GM12872 (cell line): ENCODE results near the gene CEP126.

Experiments
- TF ChIP-seq, protein P1 (sequence below): IDR thresholded peaks from 3 replicates; pipeline ENCODE4 v1.5.1; 2011; ENCODE audit warnings: low read depth, mild to moderate bottlenecking, low read length, moderate library complexity; ENCODE audit not compliant: insufficient read depth

The CEP126 gene

GRCh38 chr11:101881586-101881985 is 33.2 kb upstream of the CEP126 start:
- TF ChIP-seq, protein P1, sequence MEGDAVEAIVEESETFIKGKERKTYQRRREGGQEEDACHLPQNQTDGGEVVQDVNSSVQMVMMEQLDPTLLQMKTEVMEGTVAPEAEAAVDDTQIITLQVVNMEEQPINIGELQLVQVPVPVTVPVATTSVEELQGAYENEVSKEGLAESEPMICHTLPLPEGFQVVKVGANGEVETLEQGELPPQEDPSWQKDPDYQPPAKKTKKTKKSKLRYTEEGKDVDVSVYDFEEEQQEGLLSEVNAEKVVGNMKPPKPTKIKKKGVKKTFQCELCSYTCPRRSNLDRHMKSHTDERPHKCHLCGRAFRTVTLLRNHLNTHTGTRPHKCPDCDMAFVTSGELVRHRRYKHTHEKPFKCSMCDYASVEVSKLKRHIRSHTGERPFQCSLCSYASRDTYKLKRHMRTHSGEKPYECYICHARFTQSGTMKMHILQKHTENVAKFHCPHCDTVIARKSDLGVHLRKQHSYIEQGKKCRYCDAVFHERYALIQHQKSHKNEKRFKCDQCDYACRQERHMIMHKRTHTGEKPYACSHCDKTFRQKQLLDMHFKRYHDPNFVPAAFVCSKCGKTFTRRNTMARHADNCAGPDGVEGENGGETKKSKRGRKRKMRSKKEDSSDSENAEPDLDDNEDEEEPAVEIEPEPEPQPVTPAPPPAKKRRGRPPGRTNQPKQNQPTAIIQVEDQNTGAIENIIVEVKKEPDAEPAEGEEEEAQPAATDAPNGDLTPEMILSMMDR = no peak

GRCh38 chr11:101885631-101886030 is 29.2 kb upstream of the CEP126 start:
- TF ChIP-seq, protein P1 = no peak

DNA sequence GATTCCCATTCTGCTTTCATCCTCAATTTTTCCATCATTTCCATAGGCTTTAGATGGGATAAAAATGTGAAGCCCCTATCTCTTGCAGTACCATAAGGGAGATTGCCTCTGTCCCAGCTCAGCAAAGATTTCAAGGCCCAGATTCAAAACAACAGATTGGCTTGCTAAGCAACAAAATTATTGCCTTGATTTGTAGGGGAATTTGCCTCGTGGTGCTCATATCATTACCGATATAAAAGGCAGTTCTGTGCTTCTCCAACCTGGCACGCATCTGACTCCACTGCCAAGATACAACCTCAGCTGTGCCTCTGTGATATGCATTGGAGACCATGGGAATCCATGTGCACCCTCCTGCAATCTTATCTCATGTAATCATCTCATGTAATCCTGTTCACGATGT is 25.0 kb upstream of the CEP126 start:
- TF ChIP-seq, protein P1 = no peak

- TF ChIP-seq, protein P1 = no peak
Measured at GRCh38 chr11:101894505-101894904, 20.3 kb upstream of the CEP126 start.

DNA sequence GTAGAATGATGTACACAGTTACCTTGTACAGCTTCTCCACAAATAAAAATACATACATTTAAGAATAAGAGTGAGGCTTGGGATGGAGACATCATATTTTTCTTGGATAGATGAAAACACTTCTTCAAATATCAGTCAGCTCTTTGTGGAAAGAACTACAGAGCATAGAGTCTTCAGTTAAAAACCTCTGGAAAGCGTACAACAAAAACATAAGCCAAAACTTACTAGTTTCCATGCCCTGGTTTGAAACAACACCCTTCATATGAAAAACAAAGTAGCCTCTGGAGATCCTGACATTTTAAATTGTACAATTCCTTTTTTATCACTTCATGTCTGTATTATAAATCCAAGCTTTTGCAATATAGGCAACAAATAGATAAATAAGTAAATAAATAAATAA is 7.0 kb upstream of the CEP126 start:
- TF ChIP-seq, protein P1 = no peak

- TF ChIP-seq, protein P1 = no peak
Measured at GRCh38 chr11:101909087-101909486, 5.7 kb upstream of the CEP126 start.

- TF ChIP-seq, protein P1 = no peak
Measured at GRCh38 chr11:101912823-101913284, 2.0 kb upstream of the CEP126 start.

- TF ChIP-seq, protein P1 = no peak
Measured at GRCh38 chr11:101913656-101914055, 1.2 kb upstream of the CEP126 start.
